BE2C (cell line): Measurements from ENCODE around the gene HOXD4.

Source experiments
- DNase-seq: peaks from one replicate; pipeline ENCODE4 v3.0.0-alpha.2; 2020
- H3K27me3 ChIP-seq: fragments of 250-450 bp; sonication (Bioruptor Pico); 2 replicates; pipeline ENCODE4 v1.5.1; 2020; ENCODE audit warnings: mild to moderate bottlenecking
- H3K36me3 ChIP-seq: fragments of 250-450 bp; sonication (Bioruptor Pico); 2 replicates; pipeline ENCODE4 v1.5.1; 2020; ENCODE audit warnings: mild to moderate bottlenecking
- H3K4me1 ChIP-seq: fragments of 250-450 bp; sonication (Bioruptor Pico); 2 replicates; pipeline ENCODE4 v1.5.1; 2020
- H3K4me3 ChIP-seq: 2 replicates; pipeline ENCODE4 v1.5.1; 2011; ENCODE audit warnings: low read depth, low read length
- H3K9me3 ChIP-seq: fragments of 250-450 bp; sonication (Bioruptor Pico); 2 replicates; pipeline ENCODE4 v1.5.1; 2020
- CTCF ChIP-seq: IDR thresholded peaks from 2 replicates; pipeline ENCODE4 v1.5.1; 2012; ENCODE audit warnings: mild to moderate bottlenecking, low read depth, low read length

HOXD4 gene

DNA sequence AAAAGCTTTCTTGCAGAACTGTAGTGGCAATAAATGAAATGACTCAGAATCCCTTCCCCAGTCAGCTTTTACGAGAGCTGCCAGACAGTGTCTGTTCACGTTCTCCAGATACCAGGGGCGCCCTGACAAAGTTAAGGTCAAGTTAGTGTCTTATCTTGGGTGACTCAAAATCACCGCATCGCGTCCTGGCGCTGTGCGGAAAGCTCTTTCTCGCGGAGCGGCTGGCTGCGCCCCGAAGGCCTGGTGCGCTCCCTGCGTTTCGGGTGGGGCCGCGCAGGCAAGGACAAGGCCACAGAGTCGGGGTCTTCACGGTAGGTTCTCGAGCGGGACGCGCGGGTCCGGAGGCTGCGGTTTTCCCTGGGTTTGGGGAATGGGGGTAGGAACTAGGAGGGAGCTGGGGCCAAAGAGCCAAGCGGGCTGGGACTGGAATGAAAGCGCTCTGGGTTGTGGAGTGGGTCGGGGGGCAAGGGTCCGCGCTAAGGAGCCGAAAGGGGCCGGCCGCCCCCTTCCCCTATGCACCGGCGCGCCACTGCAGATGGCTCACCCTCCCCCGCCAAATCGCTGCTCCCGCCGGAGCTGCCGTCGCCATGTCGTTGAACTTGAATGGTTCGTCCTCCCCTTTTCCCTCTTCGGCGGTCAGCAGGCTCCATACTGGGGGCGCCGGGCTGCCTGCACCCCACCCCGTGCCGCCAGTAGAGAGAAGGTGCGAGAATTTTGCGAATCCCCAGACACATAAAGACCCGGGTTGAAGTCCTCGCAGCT is 46.9 kb upstream of the HOXD4 start:
- Histone ChIP-seq H3K9me3 (no peaks in the 10 kb centered on the region), H3K36me3 (no peaks in the 10 kb centered on the region), H3K4me1 (no peaks in the 10 kb centered on the region), H3K4me3 (peak overlapping the region; percentile 32), H3K27me3 (peaks cover 90% of the 10 kb centered on the region)
- no peak for TF ChIP-seq CTCF
- no peak for DNase-seq

GRCh38 chr2:176105078-176105729 is 46.1 kb upstream of the HOXD4 start:
- H3K36me3 ChIP-seq, result no peaks in the 10 kb centered on the region
- no peak for DNase-seq
- H3K27me3 ChIP-seq, result peaks cover 90% of the 10 kb centered on the region
- no peaks in the 10 kb centered on the region for H3K4me1 ChIP-seq
- peak overlapping the region; percentile 32 for H3K4me3 ChIP-seq
- H3K9me3 ChIP-seq, result no peaks in the 10 kb centered on the region
- TF ChIP-seq CTCF, result no peak

DNA sequence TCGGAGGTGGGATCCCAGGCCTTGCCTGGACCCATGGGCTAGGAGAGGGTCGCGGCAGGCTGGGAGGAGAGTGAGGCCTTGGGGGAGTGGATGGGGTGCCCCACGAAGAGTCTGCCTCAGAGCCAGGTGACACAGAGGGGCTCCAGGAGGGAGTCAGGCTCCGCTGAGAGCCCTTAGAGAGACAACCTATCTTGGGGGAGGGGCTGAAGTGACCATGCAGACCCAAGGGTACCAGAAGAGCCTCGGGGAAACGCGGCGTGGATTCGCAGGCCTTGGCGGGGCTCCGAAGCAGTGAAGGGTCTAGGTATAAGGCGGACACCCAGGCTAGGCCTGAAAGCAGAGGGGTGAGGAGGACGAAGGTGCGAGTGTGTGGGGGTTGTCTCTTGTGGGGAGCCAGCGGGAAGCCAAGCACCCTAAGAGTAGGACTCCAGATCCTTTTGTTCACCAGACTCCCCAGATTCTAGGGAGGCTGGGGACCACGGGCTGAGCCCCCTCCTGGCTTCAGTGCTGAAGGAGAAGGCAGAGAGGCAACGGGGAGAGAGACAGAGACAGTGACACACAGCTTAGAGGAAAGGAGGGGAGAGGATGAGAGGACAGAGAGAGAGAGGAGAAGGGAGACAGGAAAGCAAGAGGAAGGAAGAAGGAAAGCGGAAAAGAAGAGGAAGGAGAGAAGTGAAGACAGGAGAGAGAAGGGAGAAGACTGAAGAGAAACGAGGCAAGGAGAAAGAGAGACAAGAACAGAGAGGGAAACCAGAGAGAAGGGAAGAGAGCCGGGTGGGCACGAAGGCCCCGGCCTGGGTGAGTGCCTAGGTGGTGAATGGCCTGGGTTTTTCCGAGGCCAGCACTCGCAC is 45.4 kb upstream of the HOXD4 start:
- no peaks in the 10 kb centered on the region for H3K9me3 ChIP-seq
- H3K4me1 ChIP-seq, result no peaks in the 10 kb centered on the region
- no peak for TF ChIP-seq CTCF
- H3K36me3 ChIP-seq, result no peaks in the 10 kb centered on the region
- no peak for DNase-seq
- no peak overlapping the region for H3K4me3 ChIP-seq
- peaks cover 90% of the 10 kb centered on the region for H3K27me3 ChIP-seq

GRCh38 chr2:176106581-176107539 is 44.5 kb upstream of the HOXD4 start, which contains the start of gene HOXD11:
TSS of gene HOXD11 (plus strand) at chr2:176107280. CDS start at chr2:176107356, 76 bp downstream.
- peak within 1 kb of the TSS; percentile 37 for H3K4me3 ChIP-seq
- no peak for DNase-seq
- peaks cover 83% of the 10 kb centered on the region for H3K27me3 ChIP-seq
- H3K4me1 ChIP-seq, result no peaks in the 10 kb centered on the region
- no peaks in the 10 kb centered on the region for H3K36me3 ChIP-seq
- no peaks in the 10 kb centered on the region for H3K9me3 ChIP-seq
- no peak for TF ChIP-seq CTCF

GRCh38 chr2:176107731-176108181 is 43.6 kb upstream of the HOXD4 start:
- no peak for TF ChIP-seq CTCF

More at GRCh38 chr2:176107731-176108181, 43.6 kb upstream of the HOXD4 start:
- Histone ChIP-seq H3K4me1 (no peaks in the 10 kb centered on the region), H3K4me3 (no peak overlapping the region), H3K9me3 (no peaks in the 10 kb centered on the region), H3K27me3 (peaks cover 82% of the 10 kb centered on the region), H3K36me3 (no peaks in the 10 kb centered on the region)
- no peak for DNase-seq
